Measurements from ENCODE around the gene TM6SF1. TPM values are rescaled to one million over a fixed set of nuclear protein-coding genes. Genes with fewer than 3 reads are reported as not detected.

TM6SF1 gene
- polyA plus RNA-seq, 1 donor (not counting 4 experiments of a cell fraction or from before 2014, with no cell fraction given) = 0.05 TPM

DNA sequence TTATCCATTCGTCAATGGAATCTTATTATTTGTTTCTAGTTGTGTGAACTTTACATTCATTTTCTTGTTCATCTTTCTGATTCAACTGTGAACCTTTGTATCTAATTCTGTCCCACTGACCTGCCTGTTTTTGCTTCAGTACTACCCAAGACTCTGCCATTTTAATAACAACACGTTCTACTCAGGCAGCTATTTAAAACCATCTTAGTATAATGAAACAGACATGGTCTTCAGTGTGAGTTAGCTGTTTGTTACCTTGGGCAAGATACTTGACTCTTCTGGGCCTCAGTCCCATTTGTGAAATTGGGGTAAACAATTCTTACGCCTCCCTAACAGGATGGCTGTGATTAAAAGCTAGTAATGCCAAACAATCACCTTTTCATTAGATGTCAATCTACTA is 42.0 kb upstream of the TM6SF1 start:
- H3K9ac ChIP-seq (ENCODE audit: control insufficient read depth, extremely low read depth, insufficient read depth, low read length) = peak overlapping the region; percentile 95
- FAIRE-seq (no peak), DNase-seq (ENCODE audit: low read depth, low spot score) (no peak)
- H3K27me3 ChIP-seq (ENCODE audit: control insufficient read depth, extremely low read depth, insufficient read depth, low read length) = no peaks in the 10 kb centered on the region
- dilution Hi-C loops (cut with MboI; ENCODE audit: extremely low pct_ligation_motif_present, low sequenced_read_pairs) = no loop called here
- H4K20me1 ChIP-seq (ENCODE audit: control insufficient read depth, extremely low read depth, insufficient read depth, low read length) = peaks cover 15% of the 10 kb centered on the region
- H3K9me1 ChIP-seq (ENCODE audit: control insufficient read depth, extremely low read depth, insufficient read depth, low read length) = peaks cover 6% of the 10 kb centered on the region
- no peaks in the 10 kb centered on the region for H3K9me3 ChIP-seq (ENCODE audit: control insufficient read depth, low read depth, low read length)
- TF ChIP-seq, protein P1, sequence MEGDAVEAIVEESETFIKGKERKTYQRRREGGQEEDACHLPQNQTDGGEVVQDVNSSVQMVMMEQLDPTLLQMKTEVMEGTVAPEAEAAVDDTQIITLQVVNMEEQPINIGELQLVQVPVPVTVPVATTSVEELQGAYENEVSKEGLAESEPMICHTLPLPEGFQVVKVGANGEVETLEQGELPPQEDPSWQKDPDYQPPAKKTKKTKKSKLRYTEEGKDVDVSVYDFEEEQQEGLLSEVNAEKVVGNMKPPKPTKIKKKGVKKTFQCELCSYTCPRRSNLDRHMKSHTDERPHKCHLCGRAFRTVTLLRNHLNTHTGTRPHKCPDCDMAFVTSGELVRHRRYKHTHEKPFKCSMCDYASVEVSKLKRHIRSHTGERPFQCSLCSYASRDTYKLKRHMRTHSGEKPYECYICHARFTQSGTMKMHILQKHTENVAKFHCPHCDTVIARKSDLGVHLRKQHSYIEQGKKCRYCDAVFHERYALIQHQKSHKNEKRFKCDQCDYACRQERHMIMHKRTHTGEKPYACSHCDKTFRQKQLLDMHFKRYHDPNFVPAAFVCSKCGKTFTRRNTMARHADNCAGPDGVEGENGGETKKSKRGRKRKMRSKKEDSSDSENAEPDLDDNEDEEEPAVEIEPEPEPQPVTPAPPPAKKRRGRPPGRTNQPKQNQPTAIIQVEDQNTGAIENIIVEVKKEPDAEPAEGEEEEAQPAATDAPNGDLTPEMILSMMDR (optimal IDR thresholded peaks at IDR 0.05 in 1 of 3, IDR thresholded peaks at IDR 0.05 in 1 of 3, conservative IDR thresholded peaks at IDR 0.05 in 1 of 3; ENCODE audit: extremely low read depth in 1 of 3, insufficient read depth in 2 of 3, low read length in 3 of 3) = no peak
- no peak for TF ChIP-seq EZH2 (IDR thresholded peaks at IDR 0.05; ENCODE audit: low read length)
- H3K27ac ChIP-seq (ENCODE audit: control insufficient read depth, insufficient read depth, low read length) = peak overlapping the region; percentile 85
- peak overlapping the region; percentile 100 for H3K4me2 ChIP-seq (ENCODE audit: control insufficient read depth, extremely low read depth, insufficient read depth, low read depth, low read length)
- peak overlapping the region; percentile 64 to 98 (median 97) for H3K4me3 ChIP-seq (ENCODE audit: control insufficient read depth in 2 of 3, extremely low read depth in 1 of 3, insufficient read depth in 2 of 3, low read depth in 1 of 3, low read length in 3 of 3)
- H3K36me3 ChIP-seq (ENCODE audit: control insufficient read depth in 2 of 2, extremely low read depth in 1 of 2, insufficient read depth in 2 of 2, low read length in 2 of 2) = peaks cover 0 to 19% of the 10 kb centered on the region in 2 experiments
- no peak overlapping the region for H2AFZ ChIP-seq (ENCODE audit: control insufficient read depth, low read length)
- H3K4me1 ChIP-seq (ENCODE audit: control insufficient read depth, extremely low read depth, insufficient read depth, low read length) = peaks cover 38% of the 10 kb centered on the region
- peaks cover 63% of the 10 kb centered on the region for H3K79me2 ChIP-seq (ENCODE audit: control insufficient read depth, insufficient read depth, low read length)

- Histone ChIP-seq H4K20me1 (ENCODE audit: control insufficient read depth, extremely low read depth, insufficient read depth, low read length) (peaks cover 11% of the 10 kb centered on the region), H3K9me1 (ENCODE audit: control insufficient read depth, extremely low read depth, insufficient read depth, low read length) (peaks cover 6% of the 10 kb centered on the region), H3K4me2 (ENCODE audit: control insufficient read depth, extremely low read depth, insufficient read depth, low read depth, low read length) (peak overlapping the region; percentile 100), H3K4me3 (ENCODE audit: control insufficient read depth in 2 of 3, extremely low read depth in 1 of 3, insufficient read depth in 2 of 3, low read depth in 1 of 3, low read length in 3 of 3) (peak overlapping the region; percentile 64 to 98 (median 97)), H2AFZ (ENCODE audit: control insufficient read depth, low read length) (peak overlapping the region; percentile 37), H3K27me3 (ENCODE audit: control insufficient read depth, extremely low read depth, insufficient read depth, low read length) (no peaks in the 10 kb centered on the region), H3K4me1 (ENCODE audit: control insufficient read depth, extremely low read depth, insufficient read depth, low read length) (peaks cover 36% of the 10 kb centered on the region), H3K9me3 (ENCODE audit: control insufficient read depth, low read depth, low read length) (no peaks in the 10 kb centered on the region), H3K36me3 (ENCODE audit: control insufficient read depth in 2 of 2, extremely low read depth in 1 of 2, insufficient read depth in 2 of 2, low read length in 2 of 2) (peaks cover 0 to 15% of the 10 kb centered on the region in 2 experiments), H3K9ac (ENCODE audit: control insufficient read depth, extremely low read depth, insufficient read depth, low read length) (peak overlapping the region; percentile 95), H3K27ac (ENCODE audit: control insufficient read depth, insufficient read depth, low read length) (peak overlapping the region; percentile 85), H3K79me2 (ENCODE audit: control insufficient read depth, insufficient read depth, low read length) (peaks cover 56% of the 10 kb centered on the region)
- FAIRE-seq = no peak
- no peak for TF ChIP-seq EZH2 (IDR thresholded peaks at IDR 0.05; ENCODE audit: low read length)
- TF ChIP-seq, protein P1 (optimal IDR thresholded peaks at IDR 0.05 in 1 of 3, IDR thresholded peaks at IDR 0.05 in 1 of 3, conservative IDR thresholded peaks at IDR 0.05 in 1 of 3; ENCODE audit: extremely low read depth in 1 of 3, insufficient read depth in 2 of 3, low read length in 3 of 3) = no peak
- DNase-seq (ENCODE audit: low read depth, low spot score) = no peak
- dilution Hi-C loops (cut with MboI; ENCODE audit: extremely low pct_ligation_motif_present, low sequenced_read_pairs) = no loop called here
Observed at GRCh38 chr15:83066034-83066733, 41.3 kb upstream of the TM6SF1 start.
